KOPT-K1 (cell line): Measurements from ENCODE around the gene APCDD1L.
"Not testable (repeated sequence)": the region's sequence is repeated elsewhere in the genome, so short reads cannot be mapped to it uniquely, and the experiment has no call there.

ENCODE experiments used
- H3K27ac ChIP-seq: fragments of 200-600 bp; sonication (generic); 2 replicates; pipeline ENCODE4 v1.5.1; 2016; ENCODE audit warnings: antibody characterized with exemption, mild to moderate bottlenecking, low read depth, low read length; ENCODE audit not compliant: poor library complexity, severe bottlenecking
- H3K36me3 ChIP-seq: fragments of 200-600 bp; sonication (generic); 2 replicates; pipeline ENCODE4 v1.5.1; 2017; ENCODE audit warnings: antibody characterized with exemption, mild to moderate bottlenecking, low read length, moderate library complexity; ENCODE audit not compliant: insufficient read depth
- H3K9me3 ChIP-seq: fragments of 200-600 bp; sonication (generic); 2 replicates; pipeline ENCODE4 v1.5.1; 2017; ENCODE audit warnings: antibody characterized with exemption, low read length, mild to moderate bottlenecking; ENCODE audit not compliant: insufficient read depth, poor library complexity, severe bottlenecking

APCDD1L gene

DNA sequence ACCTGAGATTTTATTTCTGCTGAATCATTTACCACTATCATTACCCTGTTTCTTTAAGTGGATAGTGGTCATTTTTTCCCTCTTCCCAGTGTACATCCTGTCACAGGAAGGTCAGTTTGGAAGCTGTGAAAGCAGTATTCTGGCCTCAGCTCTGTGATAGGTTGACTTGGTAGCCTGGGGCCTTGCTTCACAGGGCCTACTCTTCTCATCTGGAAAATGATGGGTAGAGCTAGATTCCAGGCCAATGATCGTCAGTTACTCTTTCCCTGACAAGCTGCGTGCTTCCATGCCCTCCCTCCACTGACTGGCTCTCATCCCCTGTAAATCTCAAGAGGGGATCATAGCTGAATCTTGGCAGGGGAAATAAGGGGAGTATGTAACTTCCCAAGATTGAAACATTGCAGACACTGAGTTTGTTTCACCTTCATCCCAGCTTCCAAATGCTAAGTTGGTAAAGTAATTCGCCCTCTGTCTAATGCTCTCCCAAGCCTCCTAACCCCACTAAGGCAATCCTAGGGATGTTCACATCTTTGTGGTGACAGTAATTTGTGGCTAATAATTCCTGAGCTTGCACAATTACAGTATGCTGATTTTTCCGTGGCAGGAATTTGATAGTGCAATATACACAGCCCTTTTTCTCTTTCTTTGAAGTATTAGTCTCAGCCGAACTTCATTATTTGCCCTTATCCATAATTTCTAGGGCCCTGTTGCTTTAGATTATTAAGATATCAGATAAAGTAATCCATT, 75.0 kb downstream of the APCDD1L start:
- H3K27ac ChIP-seq, result no peak overlapping the region

DNA sequence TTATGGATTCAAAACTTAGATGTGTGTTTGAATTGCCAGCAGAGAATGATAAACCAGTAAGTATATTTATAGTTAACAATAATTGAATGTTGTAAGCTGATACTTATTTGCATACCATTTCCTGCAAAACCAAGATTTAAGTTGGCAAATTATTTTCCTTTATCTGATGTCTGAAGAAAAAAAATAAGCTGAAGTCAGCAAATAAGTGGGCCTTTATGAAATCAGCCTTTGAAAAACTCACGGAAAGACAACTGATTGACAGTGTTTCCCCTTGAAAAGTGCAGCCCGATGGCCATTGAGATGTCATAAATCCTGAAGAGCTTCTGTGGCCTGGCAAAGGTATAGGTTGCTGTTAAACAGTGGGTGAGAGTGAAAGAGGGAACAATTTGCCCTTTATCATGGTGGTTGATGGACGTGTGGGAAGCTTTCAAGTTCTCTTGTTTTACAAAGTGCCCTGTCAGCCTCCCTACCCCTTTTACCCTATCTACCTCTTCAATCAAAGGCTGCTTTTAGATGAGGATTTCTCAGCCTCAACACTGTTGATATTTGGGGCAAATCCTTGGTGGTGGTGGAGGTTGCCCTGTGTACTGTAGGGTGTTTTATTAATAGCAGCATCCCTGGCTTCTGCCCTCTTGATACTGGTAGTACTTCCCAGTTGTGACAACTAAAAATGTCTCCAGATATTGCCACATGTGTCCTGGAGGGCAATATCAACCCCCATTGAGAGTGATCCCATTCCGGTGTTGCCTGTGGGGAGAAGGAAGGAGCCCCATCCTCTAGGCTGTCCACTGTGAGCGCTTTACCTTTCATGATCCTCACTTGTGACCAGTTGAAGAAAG, 76.0 kb downstream of the APCDD1L start:
- peaks cover 81% of the 10 kb centered on the region for H3K36me3 ChIP-seq
- no peaks in the 10 kb centered on the region for H3K9me3 ChIP-seq
- no peak overlapping the region for H3K27ac ChIP-seq

More for the DNA sequence above, 75.0 kb downstream of the APCDD1L start:
- Histone ChIP-seq H3K9me3 (no peaks in the 10 kb centered on the region), H3K36me3 (peaks cover 90% of the 10 kb centered on the region)

DNA sequence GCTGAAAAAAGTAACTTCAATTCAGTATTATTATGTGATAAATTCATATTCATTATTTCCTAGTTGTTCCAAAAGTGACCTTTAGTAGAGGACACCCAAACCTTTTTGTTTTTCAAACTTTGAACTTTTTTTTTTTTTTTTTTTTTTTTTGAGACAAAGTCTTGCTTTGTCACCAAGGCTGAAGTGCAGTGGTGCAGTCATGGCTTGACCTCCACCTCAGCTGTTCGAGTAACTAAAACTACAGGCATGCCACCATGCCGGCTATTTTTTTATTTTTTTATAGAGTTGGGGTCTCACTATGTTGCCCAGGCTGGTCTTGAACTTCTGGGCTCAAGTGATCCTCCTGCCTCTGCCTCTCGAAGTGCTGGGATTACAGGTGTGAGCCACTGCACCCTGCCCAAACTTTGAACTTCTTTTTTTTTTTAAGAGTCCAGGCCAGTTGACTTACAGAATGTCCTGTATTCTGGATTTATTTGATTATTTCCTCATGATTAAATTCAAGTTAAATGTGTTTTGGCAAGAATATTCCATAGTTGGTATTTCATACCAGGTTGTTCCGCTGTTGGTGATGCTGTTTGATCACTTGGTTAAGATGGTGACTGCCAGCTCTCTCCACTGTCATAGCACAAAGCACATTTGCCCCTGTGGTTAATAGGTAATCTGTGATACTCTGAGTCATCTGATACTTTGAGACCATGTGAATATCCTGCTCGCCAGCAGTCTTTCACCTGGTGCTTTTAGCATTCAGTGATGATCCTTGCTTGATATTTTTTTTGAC, 78.1 kb downstream of the APCDD1L start:
- Histone ChIP-seq H3K27ac (no peak overlapping the region), H3K36me3 (peaks cover 61% of the 10 kb centered on the region), H3K9me3 (no peaks in the 10 kb centered on the region)

DNA sequence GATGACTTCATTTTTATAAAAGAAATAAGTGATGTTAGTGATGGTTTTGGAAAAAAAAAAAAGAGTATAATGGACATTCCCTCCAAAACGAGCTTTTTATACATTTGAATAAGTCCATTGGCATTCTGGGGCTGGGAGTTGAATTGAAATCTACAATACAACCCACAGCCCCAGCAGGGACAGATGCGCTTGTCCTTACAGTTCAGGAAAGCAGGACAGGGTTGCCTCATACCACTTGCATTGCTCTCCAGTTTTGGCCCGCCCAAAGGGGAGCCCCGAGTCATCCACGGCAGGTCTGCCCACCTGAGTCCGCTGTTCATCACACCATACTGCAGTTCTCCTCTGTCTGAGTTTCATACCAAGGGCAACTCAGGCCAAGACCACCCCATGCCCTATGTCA, 80.0 kb downstream of the APCDD1L start:
- peaks cover 58% of the 10 kb centered on the region for H3K36me3 ChIP-seq
- H3K9me3 ChIP-seq, result no peaks in the 10 kb centered on the region

DNA sequence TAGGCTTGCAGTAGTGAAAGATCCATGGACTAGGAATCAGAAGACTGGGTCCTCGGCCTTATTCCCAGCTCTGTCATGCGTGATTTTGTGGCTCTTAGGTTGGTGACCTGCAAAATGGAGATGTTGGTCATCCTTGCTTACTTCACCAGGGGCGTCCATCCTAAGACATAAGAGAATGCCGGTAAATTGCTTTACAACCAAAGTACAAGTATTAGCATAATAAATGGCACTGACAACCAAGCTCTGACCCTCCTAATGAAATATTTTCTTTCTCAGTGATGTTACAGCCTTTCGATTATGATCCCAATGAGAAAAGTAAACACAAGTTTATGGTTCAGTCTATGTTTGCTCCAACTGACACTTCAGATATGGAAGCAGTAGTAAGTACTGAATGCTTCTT, 80.9 kb downstream of the APCDD1L start:
- Histone ChIP-seq H3K27ac (no peak overlapping the region), H3K36me3 (peaks cover 49% of the 10 kb centered on the region)

More for the DNA sequence above, 80.0 kb downstream of the APCDD1L start:
- H3K27ac ChIP-seq, result no peak overlapping the region

DNA sequence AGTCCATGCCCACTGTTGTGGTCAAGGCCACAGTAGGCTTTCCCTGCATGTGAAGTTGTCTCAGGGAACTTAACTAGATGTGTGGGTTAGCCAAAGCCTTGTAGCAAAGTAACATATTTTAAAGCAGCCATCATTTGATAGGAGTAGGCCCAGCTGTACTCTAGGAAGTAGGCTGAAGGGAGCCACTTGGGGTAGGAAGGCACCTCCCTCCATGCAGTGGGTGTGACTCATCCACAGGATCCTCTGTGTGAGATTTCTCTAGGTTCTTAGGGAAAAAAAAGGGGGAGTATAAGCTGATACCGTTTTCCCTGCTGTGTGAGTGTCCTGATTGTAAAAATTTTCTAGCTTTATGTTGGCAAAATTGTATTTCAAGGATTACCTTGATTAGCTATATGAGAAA, 81.4 kb downstream of the APCDD1L start:
- Histone ChIP-seq H3K9me3 (no peaks in the 10 kb centered on the region), H3K27ac (peak overlapping the region; percentile 7), H3K36me3 (peaks cover 44% of the 10 kb centered on the region)

More for the DNA sequence above, 80.9 kb downstream of the APCDD1L start:
- H3K9me3 ChIP-seq, result no peaks in the 10 kb centered on the region

DNA sequence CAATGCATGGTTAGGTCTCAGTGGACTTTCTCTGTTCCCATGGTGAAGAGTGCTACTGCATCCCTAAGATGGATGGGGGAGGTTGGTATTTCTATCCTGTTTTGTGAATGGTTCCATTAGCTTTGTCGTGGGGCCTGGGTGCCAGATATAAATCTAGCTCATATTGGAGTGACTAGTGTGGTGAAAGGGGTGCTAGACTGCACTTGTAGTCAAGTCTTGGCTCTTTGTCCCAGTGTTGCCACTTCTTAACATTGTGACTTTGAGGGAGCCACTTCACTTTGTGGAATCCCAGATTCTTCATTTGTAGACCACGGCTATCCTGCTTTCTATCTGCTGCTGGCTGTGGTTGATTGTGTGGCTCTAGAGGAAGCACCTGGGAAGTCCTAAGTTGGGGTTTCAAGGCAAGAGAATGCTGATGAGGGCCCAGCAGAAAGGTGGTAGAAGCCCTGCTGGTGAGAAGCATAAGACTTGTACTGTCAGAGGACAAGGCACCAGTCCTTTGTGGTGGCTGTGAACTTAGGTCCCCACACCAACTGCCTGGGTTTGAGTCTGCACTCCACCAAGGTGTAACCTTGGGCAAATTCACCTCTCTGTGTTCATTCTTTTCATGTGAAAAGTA, 82.1 kb downstream of the APCDD1L start:
- Histone ChIP-seq H3K36me3 (peaks cover 40% of the 10 kb centered on the region), H3K9me3 (no peaks in the 10 kb centered on the region), H3K27ac (peak overlapping the region; percentile 7)

DNA sequence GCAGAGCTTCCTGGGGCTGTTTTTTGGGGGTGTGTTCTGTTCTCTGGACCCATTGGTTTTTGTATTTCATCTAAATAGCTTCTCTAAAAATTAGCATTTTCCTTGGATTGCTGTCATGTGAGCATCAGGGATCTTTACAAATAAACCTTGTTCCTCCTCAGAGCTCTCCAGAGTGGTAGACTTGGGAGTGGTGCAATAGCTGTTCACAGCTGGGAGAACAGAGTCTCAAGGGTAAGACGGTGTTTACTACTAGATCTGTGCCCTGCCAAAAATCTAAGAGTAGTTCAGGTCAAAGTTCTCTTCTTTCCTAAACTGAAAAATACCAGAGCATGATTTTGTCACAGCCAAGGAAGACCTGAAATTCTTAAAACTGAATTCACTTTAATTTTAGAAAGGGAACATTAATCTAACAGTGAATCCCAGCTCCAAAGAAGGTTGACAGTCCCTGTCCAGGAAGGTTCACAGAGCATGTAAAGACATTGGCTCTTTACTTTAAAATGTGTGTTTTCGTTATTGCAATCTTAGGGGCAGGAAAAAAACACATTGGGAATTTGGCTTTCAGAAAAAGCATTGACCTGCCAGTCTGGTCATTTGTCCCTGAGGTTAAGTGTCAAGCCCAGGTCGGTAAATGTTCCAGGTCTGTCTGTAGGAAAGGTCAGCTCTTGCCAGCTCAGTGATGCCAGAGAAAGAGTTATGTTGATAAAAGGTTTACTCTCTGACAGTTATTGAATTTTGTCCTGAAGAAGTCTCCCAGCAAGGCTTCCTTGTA, 82.8 kb downstream of the APCDD1L start:
- H3K27ac ChIP-seq, result no peak overlapping the region
- H3K36me3 ChIP-seq, result peaks cover 33% of the 10 kb centered on the region
- H3K9me3 ChIP-seq, result no peaks in the 10 kb centered on the region

DNA sequence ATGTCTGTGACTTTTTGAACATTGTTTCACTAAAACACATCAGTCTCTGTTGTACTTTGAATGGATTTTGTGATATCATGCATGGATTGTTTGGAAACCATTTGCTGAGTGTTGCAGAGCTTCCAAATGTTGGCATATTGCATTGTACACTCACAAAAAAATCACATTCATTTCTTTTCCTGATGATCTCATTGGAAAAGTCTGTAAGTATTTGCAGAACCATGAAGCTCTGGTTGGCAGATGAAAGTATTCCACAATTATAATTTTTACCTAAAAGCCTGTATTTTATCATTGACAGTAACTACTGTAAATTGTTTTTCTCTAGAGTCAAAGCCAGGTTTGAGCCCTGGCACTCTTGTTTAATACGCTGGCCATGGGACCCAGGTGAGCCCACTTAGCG, 84.1 kb downstream of the APCDD1L start:
- Histone ChIP-seq H3K36me3 (peaks cover 35% of the 10 kb centered on the region), H3K9me3 (peaks cover 10% of the 10 kb centered on the region), H3K27ac (no peak overlapping the region)

DNA sequence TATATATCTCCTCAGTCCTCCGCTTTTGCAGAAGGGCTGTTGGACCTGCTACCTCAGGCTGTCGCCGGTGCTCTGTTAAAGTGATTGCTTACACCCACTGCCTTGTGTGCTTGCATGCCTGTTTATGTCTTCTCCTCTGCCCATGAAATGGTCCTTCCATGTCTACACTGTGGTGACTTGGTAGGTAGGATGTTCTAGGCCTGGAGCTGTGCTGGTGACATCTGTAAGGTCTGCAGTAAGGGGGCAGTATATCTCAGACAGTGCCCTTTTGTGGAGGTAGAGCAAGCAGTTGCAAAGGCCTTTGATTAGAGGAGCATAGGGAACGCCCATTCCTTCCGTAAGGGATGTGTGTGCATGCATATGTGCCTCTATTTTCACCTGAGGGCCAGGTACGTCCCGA, 85.9 kb downstream of the APCDD1L start:
- H3K36me3 ChIP-seq, result peaks cover 38% of the 10 kb centered on the region
- peaks cover 11% of the 10 kb centered on the region for H3K9me3 ChIP-seq
- no peak overlapping the region for H3K27ac ChIP-seq

DNA sequence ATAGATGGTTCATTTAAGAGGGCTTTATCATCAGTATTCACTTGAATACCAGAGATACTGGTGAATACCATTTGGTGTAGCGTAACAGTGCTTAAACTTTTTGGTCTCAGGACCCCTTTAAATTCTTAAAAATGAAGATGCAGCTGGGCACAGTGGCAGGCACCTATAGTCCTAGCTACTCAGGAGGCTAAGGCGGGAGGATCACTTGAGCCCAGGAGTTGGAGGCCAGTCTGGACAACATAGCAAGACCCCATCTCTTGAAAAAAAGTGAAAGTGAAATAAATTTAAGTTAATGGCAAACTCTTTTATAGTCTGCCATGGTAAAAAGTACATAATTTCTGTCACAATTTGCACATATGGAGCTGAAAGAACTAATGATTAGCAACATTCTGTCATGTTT, 86.8 kb downstream of the APCDD1L start:
- Histone ChIP-seq H3K9me3 (peaks cover 11% of the 10 kb centered on the region), H3K27ac (no peak overlapping the region), H3K36me3 (peaks cover 38% of the 10 kb centered on the region)

DNA sequence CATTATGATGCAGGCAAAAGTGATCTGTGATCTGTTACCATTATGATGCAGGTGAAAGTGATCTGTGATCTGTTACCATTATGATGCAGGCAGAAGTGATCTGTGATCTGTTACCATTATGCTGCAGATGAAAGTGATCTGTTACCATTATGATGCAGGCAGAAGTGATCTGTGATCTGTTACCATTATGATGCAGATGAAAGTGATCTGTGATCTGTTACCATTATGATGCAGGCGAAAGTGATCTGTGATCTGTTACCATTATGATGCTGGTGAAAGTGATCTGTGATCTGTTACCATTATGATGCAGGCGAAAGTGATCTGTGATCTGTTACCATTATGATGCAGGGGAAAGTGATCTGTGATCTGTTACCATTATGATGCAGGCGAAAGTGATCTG, 87.6 kb downstream of the APCDD1L start:
- Histone ChIP-seq H3K9me3 (peaks cover 11% of the 10 kb centered on the region), H3K36me3 (peaks cover 43% of the 10 kb centered on the region)
- H3K27ac ChIP-seq, result not testable (repeated sequence)

DNA sequence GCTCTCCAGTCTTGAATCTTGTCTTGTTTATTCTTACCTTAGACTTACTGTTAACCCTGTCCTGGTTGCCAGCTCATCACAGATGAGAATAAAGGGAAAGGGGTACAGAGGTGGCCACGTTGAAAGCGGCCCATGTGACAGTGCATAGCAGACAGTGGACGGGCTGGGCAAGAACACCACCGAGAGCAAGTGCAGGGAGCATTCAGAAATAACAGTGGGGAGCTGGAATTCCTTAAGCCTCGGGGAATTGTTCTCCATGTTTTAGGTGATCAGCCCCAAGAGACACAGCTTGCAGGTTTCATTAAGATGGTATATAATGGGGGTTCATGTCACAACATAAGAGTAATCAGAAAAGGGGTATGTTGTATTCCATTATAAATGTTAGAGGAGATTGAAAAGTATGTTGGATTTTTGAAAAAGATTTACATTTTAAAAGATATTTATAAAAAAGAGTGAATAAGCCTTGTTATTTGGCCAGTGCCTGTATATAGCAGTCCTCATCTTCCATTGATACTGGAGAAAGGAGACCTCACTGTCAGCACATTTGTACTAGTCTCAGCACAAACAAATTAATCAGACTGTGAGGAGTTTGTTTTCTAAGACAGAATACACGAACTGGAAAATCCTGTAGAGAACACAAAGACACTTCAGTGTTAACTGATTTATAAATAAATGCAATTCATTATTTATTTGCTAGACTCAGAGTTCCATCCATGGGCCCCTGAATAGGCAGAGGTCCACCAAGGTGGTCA, 90.8 kb downstream of the APCDD1L start:
- peaks cover 60% of the 10 kb centered on the region for H3K36me3 ChIP-seq
- no peak overlapping the region for H3K27ac ChIP-seq
- H3K9me3 ChIP-seq, result peaks cover 11% of the 10 kb centered on the region

DNA sequence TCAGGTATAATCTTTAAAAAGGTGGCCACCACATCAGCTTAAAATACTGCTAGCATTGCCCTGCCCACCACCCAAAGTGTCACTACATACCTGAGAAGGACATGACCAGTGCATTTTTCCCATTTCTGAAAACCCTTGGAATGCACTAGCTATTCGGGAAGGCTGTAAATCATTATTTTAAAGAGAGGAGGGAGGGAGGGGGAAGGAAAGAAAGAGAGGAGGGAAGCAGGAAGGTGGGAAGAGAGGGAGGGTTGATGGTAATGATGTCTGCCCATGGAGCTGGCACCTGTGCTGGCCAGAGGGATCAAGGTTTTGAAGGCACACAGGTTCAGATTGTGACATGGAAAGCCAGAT, 93.7 kb downstream of the APCDD1L start:
- Histone ChIP-seq H3K36me3 (peaks cover 72% of the 10 kb centered on the region), H3K9me3 (peaks cover 5% of the 10 kb centered on the region), H3K27ac (no peak overlapping the region)
